Prostate gland (tissue), 2 donors: ENCODE data around the gene COL9A2.

Experiments
- CTCF ChIP-seq, 4 experiments: fragments of 200-600 bp in 2 of 4; fragments of 450-650 bp in 2 of 4; sonication (generic) in 2 of 4; IDR thresholded peaks; 1 replicate in 3 of 4; 2 replicates in 1 of 4; pipeline ENCODE4 v1.5.1; 2016 to 2019; ENCODE audit warnings: antibody characterized with exemption in 4 of 4, mild to moderate bottlenecking in 2 of 4, moderate library complexity in 2 of 4
- POLR2A ChIP-seq: fragments of 450-650 bp; IDR thresholded peaks from one replicate; pipeline ENCODE4 v1.6.1; 2016; ENCODE audit warnings: antibody characterized with exemption, mild to moderate bottlenecking
- POLR2AphosphoS5 ChIP-seq: sonication (generic); formaldehyde crosslinking; IDR thresholded peaks from one replicate; pipeline ENCODE4 v1.6.1; 2017; ENCODE audit warnings: antibody characterized with exemption

- TF ChIP-seq CTCF (IDR thresholded peaks at IDR 0.05) (no peak), POLR2A (no peak), POLR2AphosphoS5 (no peak)
Observed at GRCh38 chr1:40361637-40362036, 44.6 kb upstream of the COL9A2 start.
